ENCODE data around the gene ZNF600. TPM values are rescaled to one million over a fixed set of nuclear protein-coding genes. Genes with fewer than 3 reads are reported as not detected.
"Not testable (repeated sequence)": the region's sequence is repeated elsewhere in the genome, so short reads cannot be mapped to it uniquely, and the experiment has no call there.

The ZNF600 gene
- 14.5 and 16.4 TPM in 2 replicates for total RNA-seq (2016; rRNA removed; fragmentation: Illumina TruSeq; extraction: Trizol)
- total RNA-seq (2016; cell fraction: cytosol; rRNA removed; fragmentation: Illumina TruSeq; extraction: Trizol; ENCODE audit: low read depth): 2.6 and 3.6 TPM in 2 replicates
- 17.0 and 18.8 TPM in 2 replicates for total RNA-seq (2016; cell fraction: insoluble cytoplasmic fraction; rRNA removed; fragmentation: Illumina TruSeq; extraction: Trizol)
- total RNA-seq (2016; cell fraction: membrane; rRNA removed; fragmentation: Illumina TruSeq; extraction: Trizol): 5.2 and 6.4 TPM in 2 replicates
- 22.8 and 32.1 TPM in 2 replicates for total RNA-seq (2016; cell fraction: nucleus; rRNA removed; fragmentation: Illumina TruSeq; extraction: Trizol)
- 15.0 and 16.7 TPM in 2 replicates for polyA plus RNA-seq (2011; rRNA removed)
- polyA plus RNA-seq (2011; cell fraction: cytosol; rRNA removed): 6.2 and 6.7 TPM in 2 replicates
- 56.8 and 62.3 TPM in 2 replicates for polyA plus RNA-seq (2011; cell fraction: nucleus; rRNA removed)
- polyA plus RNA-seq (2012): 8.8 and 8.9 TPM in 2 replicates
- 1.7 and 2.6 TPM in 2 replicates for polyA plus RNA-seq (2016; cell fraction: cytosol; fragmentation: Illumina TruSeq; extraction: Trizol; ENCODE audit: low read depth)
- 11.3 and 12.7 TPM in 2 replicates for polyA plus RNA-seq (2016; cell fraction: insoluble cytoplasmic fraction; fragmentation: Illumina TruSeq; extraction: Trizol; ENCODE audit: low read depth)
- 3.1 and 4.1 TPM in 2 replicates for polyA plus RNA-seq (2016; cell fraction: membrane; fragmentation: Illumina TruSeq; extraction: Trizol; ENCODE audit: low read depth)
- polyA plus RNA-seq (2016; cell fraction: nucleus; fragmentation: Illumina TruSeq; extraction: Trizol; ENCODE audit: insufficient read depth, low read depth): 49.1 and 51.2 TPM in 2 replicates
- 9.3 and 12.8 TPM in 2 replicates for polyA minus RNA-seq (2011; rRNA and poly(A)+ RNA removed; ENCODE audit: low replicate concordance)
- 5.8 and 6.9 TPM in 2 replicates for polyA minus RNA-seq (2011; cell fraction: cytosol; rRNA and poly(A)+ RNA removed)
- 29.9 and 56.4 TPM in 2 replicates for polyA minus RNA-seq (2011; cell fraction: nucleus; rRNA and poly(A)+ RNA removed)
- Bru-seq, nascent RNA: percentile 60 among the genes with signal in this experiment
- percentile 64 among the genes with signal in this experiment for BruChase-seq, experiment 1, labeled RNA remaining after a 6-hour chase
- percentile 66 among the genes with signal in this experiment for BruChase-seq, experiment 2, labeled RNA remaining after a 2-hour chase
- long read RNA-seq, experiment 1, partial matches to known transcripts: 0 of 6 reads
- long read RNA-seq, experiment 1, other reads (novel, unspliced or antisense): 2 of 6 reads
- long read RNA-seq, experiment 2, partial matches to known transcripts: 0 of 11 reads
- long read RNA-seq, experiment 2, other reads (novel, unspliced or antisense): 6 of 11 reads

- H3K27me3 ChIP-seq (ENCODE audit: control insufficient read depth in 1 of 2, insufficient read depth in 2 of 2, low read length in 2 of 2); BruUV-seq (replicated peaks); H3K9me3 ChIP-seq (ENCODE audit: low read length); H4K20me1 ChIP-seq (ENCODE audit: insufficient read depth, low read length); intact Hi-C loops (cut with micrococcal nuclease; ENCODE audit: unreplicated experiment); H3K79me2 ChIP-seq (ENCODE audit: insufficient read depth, low read length); in situ Hi-C loops (cut with HindIII; ENCODE audit: extremely low pct_ligation_motif_present, low pct_unique_long_range_greater_than_20kb); CTCF ChIA-PET (ENCODE audit: low intra/inter-chr PET ratio, low total read pairs); H3K36me3 ChIP-seq (replicated peaks in 1 of 2; ENCODE audit: control insufficient read depth in 1 of 2, insufficient read depth in 2 of 2, low read length in 2 of 2): not testable (repeated sequence)
- peak within 1 kb of the TSS; percentile 77 for H3K9ac ChIP-seq (ENCODE audit: insufficient read depth, low read depth, low read length)
- H3K4me2 ChIP-seq (ENCODE audit: low read depth, low read length): peak within 1 kb of the TSS; percentile 72
- DNase-seq (ENCODE audit: low spot score) (peak; percentile 79), ATAC-seq (peak; percentile 99), FAIRE-seq (peak; percentile 77)
- peak within 1 kb of the TSS; percentile 50 for H2AFZ ChIP-seq (ENCODE audit: low read length)
- POLR2A ChIA-PET: interaction anchor here (0.6 kb wide), 1 partner anchor 9 kb away, joined by 4 read pairs; no protein-coding TSS in a partner anchor
- peak within 1 kb of the TSS; percentile 47 for H3K27ac ChIP-seq (ENCODE audit: extremely low read length, insufficient read depth, low read length)
- 17% methylated on average over 31 of the region's 47 CpGs for WGBS (ENCODE audit: low lambda C conversion rate)
- H3K4me1 ChIP-seq (ENCODE audit: insufficient read depth, low read length): peaks cover 24% of the 10 kb centered on the region
- H3K4me3 ChIP-seq (replicated peaks in 1 of 3; ENCODE audit: insufficient read depth in 1 of 3, low read depth in 2 of 3, low read length in 3 of 3): peak within 1 kb of the TSS; percentile 65 to 80 (median 73)
- TF ChIP-seq ZNF777 (CRISPR knock-in tag; IDR thresholded peaks at IDR 0.05) (0 out of 2 replicates have a peak, but pooled peaks have one; percentile 40), SAP130 (CRISPR knock-in tag; IDR thresholded peaks at IDR 0.05; ENCODE audit: low read depth) (peak; percentile 94), ZNF614 (CRISPR knock-in tag; IDR thresholded peaks at IDR 0.05; ENCODE audit: borderline replicate concordance) (peak; percentile 57; the same call in 1 of the 2 replicates), YEATS4 (CRISPR knock-in tag; IDR thresholded peaks at IDR 0.05; ENCODE audit: borderline replicate concordance) (peak; percentile 66), PAXIP1 (CRISPR knock-in tag; conservative IDR thresholded peaks at IDR 0.05) (peak; percentile 78), REPIN1 (CRISPR knock-in tag; IDR thresholded peaks at IDR 0.05; ENCODE audit: borderline replicate concordance, low read depth) (peak; percentile 53; the same call in 1 of the 2 replicates), ZEB1 (IDR thresholded peaks at IDR 0.05; ENCODE audit: insufficient replicate concordance, low read depth) (peak; percentile 35)
- TF ChIP-seq, protein P1, sequence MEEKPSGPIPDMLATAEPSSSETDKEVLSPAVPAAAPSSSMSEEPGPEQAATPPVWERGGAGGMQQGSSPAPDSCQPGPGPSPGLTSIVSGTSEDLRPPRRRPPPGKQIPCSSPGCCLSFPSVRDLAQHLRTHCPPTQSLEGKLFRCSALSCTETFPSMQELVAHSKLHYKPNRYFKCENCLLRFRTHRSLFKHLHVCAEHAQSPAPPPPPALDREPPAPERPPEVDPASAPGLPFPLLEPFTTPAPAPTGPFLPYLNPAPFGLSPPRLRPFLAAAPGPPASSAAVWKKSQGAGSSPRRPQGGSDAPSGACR (CRISPR knock-in tag; IDR thresholded peaks at IDR 0.05): 0 out of 2 replicates have a peak, but pooled peaks have one; percentile 10
- TF ChIP-seq, protein P2, sequence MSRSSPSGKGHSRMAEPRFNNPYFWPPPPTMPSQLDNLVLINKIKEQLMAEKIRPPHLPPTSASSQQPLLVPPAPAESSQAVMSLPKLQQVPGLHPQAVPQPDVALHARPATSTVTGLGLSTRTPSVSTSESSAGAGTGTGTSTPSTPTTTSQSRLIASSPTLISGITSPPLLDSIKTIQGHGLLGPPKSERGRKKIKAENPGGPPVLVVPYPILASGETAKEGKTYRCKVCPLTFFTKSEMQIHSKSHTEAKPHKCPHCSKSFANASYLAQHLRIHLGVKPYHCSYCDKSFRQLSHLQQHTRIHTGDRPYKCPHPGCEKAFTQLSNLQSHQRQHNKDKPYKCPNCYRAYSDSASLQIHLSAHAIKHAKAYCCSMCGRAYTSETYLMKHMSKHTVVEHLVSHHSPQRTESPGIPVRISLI (CRISPR knock-in tag; IDR thresholded peaks at IDR 0.05; ENCODE audit: borderline replicate concordance): 0 out of 2 replicates have a peak, but pooled peaks have one; percentile 18
These were observed at the start of gene ZNF600 for GRCh38 chr19:52786464-52787354. TSS of gene ZNF600 (minus strand) at chr19:52786791. CDS start at chr19:52778888, 7,903 bp downstream.

Measured in HepG2 (cell line).